ENCODE results near the gene P2RY2. TPM values are rescaled to one million over a fixed set of nuclear protein-coding genes. Genes with fewer than 3 reads are reported as not detected.

The P2RY2 gene
- total and polyA plus RNA-seq, 2 of the 8 experiments (the other 6 are each of a cell fraction or from before 2014, with no cell fraction given): 1.0 to 1.5 TPM

DNA sequence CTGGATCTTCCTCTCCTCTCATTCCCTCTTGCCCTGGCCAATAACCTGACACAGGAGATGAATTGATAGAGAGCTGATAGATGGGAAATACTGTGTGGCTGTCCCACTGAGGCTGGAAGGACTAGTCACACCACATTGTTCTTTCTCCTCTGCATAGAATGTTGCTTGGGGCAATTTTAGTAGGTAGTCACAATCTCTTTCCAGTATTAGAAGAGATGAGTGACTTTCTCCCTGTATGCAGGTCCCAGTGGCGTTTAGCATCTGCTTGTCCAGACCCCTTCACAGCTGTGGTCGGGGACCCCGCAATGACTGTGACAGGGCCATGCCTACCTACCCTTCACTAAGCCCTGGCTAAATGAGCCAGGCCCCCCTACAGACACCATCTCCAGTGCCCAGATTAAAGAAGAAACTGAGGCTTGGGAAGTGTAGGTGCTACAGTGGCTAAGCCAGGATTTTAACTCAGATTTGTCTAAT is 24.0 kb upstream of the P2RY2 start (continued):
- TF ChIP-seq CTCF (IDR thresholded peaks at IDR 0.05; ENCODE audit: control extremely low read depth in 1 of 3, insufficient read depth in 1 of 3, low read depth in 1 of 3, low read length in 3 of 3) (no peak), TEAD4 (IDR thresholded peaks at IDR 0.05; ENCODE audit: low read depth, low read length) (no peak), YY1 (IDR thresholded peaks at IDR 0.05; ENCODE audit: low read depth, low read length) (no peak), EP300 (IDR thresholded peaks at IDR 0.05; ENCODE audit: borderline replicate concordance in 1 of 2, low read depth in 2 of 2, low read length in 2 of 2) (no peak)
